Activated T-helper 1 cell treated with anti-CD3 and anti-CD28 coated beads, Interleukin-12 subunit alpha, Interleukin-12 subunit beta, Interleukin-2, Interleukin-4 antibody, amounts not matched to agents 30 ng/mL and 10 ng/mL and 1 ng/mL, durations not matched to agents 14 hours and 24 hours and 36 hours (primary cell): ENCODE results near the gene CPVL. TPM values are rescaled to one million over a fixed set of nuclear protein-coding genes. Genes with fewer than 3 reads are reported as not detected.

ENCODE experiments used
- DNase-seq: peaks from one replicate; pipeline ENCODE4 v3.0.0; 2021; ENCODE audit warnings: low spot score
- H3K27ac Mint-ChIP-seq: one replicate; pipeline ENCODE4 v1.8.0; 2021; ENCODE audit warnings: mild to moderate bottlenecking, mixed read lengths
- H3K27me3 Mint-ChIP-seq: one replicate; pipeline ENCODE4 v1.8.0; 2022; ENCODE audit warnings: mild to moderate bottlenecking, moderate library complexity, mixed read lengths; ENCODE audit not compliant: insufficient read depth
- H3K36me3 Mint-ChIP-seq: one replicate; pipeline ENCODE4 v1.8.0; 2021; ENCODE audit warnings: low read depth, mixed read lengths
- H3K4me1 Mint-ChIP-seq: one replicate; pipeline ENCODE4 v1.8.0; 2021; ENCODE audit warnings: low read depth, mixed read lengths
- H3K4me3 Mint-ChIP-seq: one replicate; pipeline ENCODE4 v1.8.0; 2021; ENCODE audit warnings: mild to moderate bottlenecking, moderate library complexity, mixed read lengths
- H3K9me3 Mint-ChIP-seq: one replicate; pipeline ENCODE4 v1.8.0; 2021; ENCODE audit warnings: mixed read lengths
- intact Hi-C: fragments of 100-400 bp; cut with micrococcal nuclease; formaldehyde crosslinking; loops from one replicate; pipeline ENCODE4 v1.15.1; 2024
- total RNA-seq: library from RNA; stranded (reverse); gene quantifications from 2 replicates; pipeline ENCODE4 v1.2.3, GENCODE V29; 2022

The CPVL gene
- total RNA-seq, 1 donor from 2014 or later = not detected

- H3K4me3 Mint-ChIP-seq = no peak overlapping the region
- no peaks in the 10 kb centered on the region for H3K9me3 Mint-ChIP-seq
- intact Hi-C loops = no loop called here
- DNase-seq = no peak
- H3K27me3 Mint-ChIP-seq = peaks cover 28% of the 10 kb centered on the region
- H3K36me3 Mint-ChIP-seq = no peaks in the 10 kb centered on the region
- no peaks in the 10 kb centered on the region for H3K4me1 Mint-ChIP-seq
- no peak overlapping the region for H3K27ac Mint-ChIP-seq
These were observed 712 bp upstream of the CPVL start for GRCh38 chr7:29146888-29147609.

GRCh38 chr7:29145553-29146056 is 732 bp downstream of the CPVL start:
- Mint-ChIP-seq H3K27me3 (peaks cover 28% of the 10 kb centered on the region), H3K27ac (no peak overlapping the region), H3K4me3 (no peak overlapping the region), H3K36me3 (no peaks in the 10 kb centered on the region), H3K4me1 (no peaks in the 10 kb centered on the region), H3K9me3 (no peaks in the 10 kb centered on the region)
- intact Hi-C loops = no loop called here
- no peak for DNase-seq

- intact Hi-C loops = no loop called here
- Mint-ChIP-seq H3K4me3 (no peak overlapping the region), H3K9me3 (no peaks in the 10 kb centered on the region), H3K27me3 (peaks cover 27% of the 10 kb centered on the region), H3K4me1 (no peaks in the 10 kb centered on the region), H3K36me3 (no peaks in the 10 kb centered on the region), H3K27ac (no peak overlapping the region)
- no peak for DNase-seq
These were observed 2.6 kb downstream of the CPVL start for GRCh38 chr7:29143751-29144150.

GRCh38 chr7:29142021-29142727 is 4.2 kb downstream of the CPVL start:
- Mint-ChIP-seq H3K9me3 (no peaks in the 10 kb centered on the region), H3K36me3 (no peaks in the 10 kb centered on the region), H3K4me3 (no peak overlapping the region), H3K4me1 (no peaks in the 10 kb centered on the region), H3K27me3 (peaks cover 23% of the 10 kb centered on the region), H3K27ac (no peak overlapping the region)
- no peak for DNase-seq
- intact Hi-C loops = no loop called here

DNA sequence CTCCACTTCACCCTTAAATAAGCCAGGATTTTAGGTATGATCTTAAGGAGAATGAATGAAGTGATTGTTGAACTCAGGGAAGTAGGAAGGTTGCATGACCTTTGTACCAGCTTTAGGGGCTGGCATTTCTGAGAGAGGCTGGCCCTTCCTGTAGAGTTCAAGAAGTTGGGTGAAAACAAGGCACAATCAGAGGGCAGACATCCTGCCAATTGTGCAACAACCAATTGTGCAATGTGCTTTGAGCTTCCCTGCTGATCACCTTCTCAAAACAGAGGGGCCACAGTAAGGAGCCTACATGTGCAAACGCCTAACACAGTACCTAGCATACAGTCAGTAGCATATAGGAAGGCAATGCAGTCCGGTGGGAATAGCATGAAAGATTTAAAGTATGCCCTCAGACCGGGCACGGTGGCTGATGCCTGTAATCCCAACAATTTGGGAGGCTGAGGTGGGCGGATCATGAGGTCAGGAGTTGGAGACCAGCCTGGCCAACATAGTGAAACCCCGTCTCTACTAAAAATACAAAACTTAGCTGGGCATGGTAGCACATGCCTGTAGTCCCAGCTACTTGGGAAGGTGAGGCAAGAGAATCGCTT is 5.4 kb downstream of the CPVL start:
- Mint-ChIP-seq H3K4me1 (no peaks in the 10 kb centered on the region), H3K36me3 (no peaks in the 10 kb centered on the region), H3K4me3 (no peak overlapping the region), H3K27me3 (peaks cover 11% of the 10 kb centered on the region), H3K27ac (no peak overlapping the region), H3K9me3 (no peaks in the 10 kb centered on the region)
- DNase-seq = no peak
- intact Hi-C loops = no loop called here

GRCh38 chr7:29139796-29140195 is 6.5 kb downstream of the CPVL start:
- Mint-ChIP-seq H3K27me3 (peaks cover 7% of the 10 kb centered on the region), H3K4me3 (no peak overlapping the region), H3K4me1 (no peaks in the 10 kb centered on the region), H3K36me3 (no peaks in the 10 kb centered on the region), H3K9me3 (no peaks in the 10 kb centered on the region), H3K27ac (no peak overlapping the region)
- no peak for DNase-seq
- intact Hi-C loops = no loop called here

DNA sequence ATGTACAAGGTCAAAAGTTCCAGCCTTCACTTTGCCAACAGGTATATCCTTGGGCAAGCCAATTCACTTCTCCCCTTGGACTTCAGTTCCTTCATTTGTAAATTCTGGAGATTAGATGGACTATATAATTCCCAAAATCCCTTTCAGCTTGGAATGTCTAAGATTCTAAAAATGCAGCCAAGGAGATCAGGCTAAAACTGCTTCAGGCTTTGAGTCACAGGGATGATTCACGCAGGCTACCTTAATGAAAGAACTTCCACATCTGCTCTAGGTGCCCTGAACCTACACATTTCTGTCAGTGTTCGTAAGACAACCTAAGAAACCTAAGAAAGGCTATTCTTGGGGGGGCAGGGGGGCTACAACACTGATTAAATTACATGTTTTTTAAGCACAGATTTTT is 7.1 kb downstream of the CPVL start:
- Mint-ChIP-seq H3K36me3 (no peaks in the 10 kb centered on the region), H3K4me3 (no peak overlapping the region), H3K27ac (no peak overlapping the region), H3K4me1 (no peaks in the 10 kb centered on the region), H3K9me3 (no peaks in the 10 kb centered on the region), H3K27me3 (peaks cover 4% of the 10 kb centered on the region)
- DNase-seq = no peak
- intact Hi-C loops = no loop called here

DNA sequence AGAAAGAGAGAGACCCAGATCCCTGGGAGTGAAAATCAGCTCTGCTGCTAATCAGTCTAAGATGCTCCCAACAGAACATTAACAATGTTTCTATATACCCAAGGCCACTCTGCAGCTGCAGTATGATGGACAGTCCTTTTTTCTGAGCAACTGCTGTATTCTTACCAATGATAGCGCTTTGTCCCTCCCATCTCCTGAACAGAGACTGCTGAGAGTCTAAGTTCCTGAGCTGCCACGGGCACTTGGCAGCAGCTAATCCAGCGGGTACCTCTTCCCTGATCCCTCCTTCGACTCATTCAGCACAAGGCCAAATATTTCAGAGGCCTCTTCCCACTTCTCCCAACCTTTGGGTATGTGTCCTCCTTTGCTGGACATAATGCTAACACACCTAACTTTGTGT is 7.7 kb downstream of the CPVL start:
- H3K27ac Mint-ChIP-seq = no peak overlapping the region
- intact Hi-C loops = no loop called here
- H3K9me3 Mint-ChIP-seq = no peaks in the 10 kb centered on the region
- H3K36me3 Mint-ChIP-seq = no peaks in the 10 kb centered on the region
- H3K4me1 Mint-ChIP-seq = no peaks in the 10 kb centered on the region
- H3K4me3 Mint-ChIP-seq = no peak overlapping the region
- H3K27me3 Mint-ChIP-seq = peaks cover 4% of the 10 kb centered on the region
- no peak for DNase-seq

DNA sequence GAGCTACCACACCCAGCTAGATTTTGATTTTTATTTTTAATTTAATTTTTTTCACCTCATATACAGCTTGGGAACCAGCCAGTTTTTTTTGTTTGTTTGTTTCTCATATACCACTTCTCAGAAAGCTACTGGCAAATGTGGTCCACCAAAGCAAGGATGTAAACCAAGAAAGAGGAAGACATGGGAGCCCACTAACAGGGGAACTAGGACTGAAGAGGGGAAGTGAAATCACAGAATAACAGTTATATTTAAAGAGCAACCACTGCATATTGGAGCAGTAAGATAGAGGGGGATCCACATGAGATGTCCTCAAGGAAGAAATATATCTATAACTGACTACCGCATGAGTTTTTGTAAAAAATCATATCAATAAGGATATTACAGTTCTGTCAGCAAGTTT is 10.5 kb downstream of the CPVL start:
- H3K4me1 Mint-ChIP-seq = no peaks in the 10 kb centered on the region

GRCh38 chr7:29132980-29133379 is 13.4 kb downstream of the CPVL start:
- H3K9me3 Mint-ChIP-seq = no peaks in the 10 kb centered on the region
- H3K4me3 Mint-ChIP-seq = no peak overlapping the region
- peaks cover 4% of the 10 kb centered on the region for H3K27me3 Mint-ChIP-seq
- intact Hi-C loops = no loop called here
- H3K4me1 Mint-ChIP-seq = no peaks in the 10 kb centered on the region
- DNase-seq = no peak
- H3K27ac Mint-ChIP-seq = no peak overlapping the region
- H3K36me3 Mint-ChIP-seq = no peaks in the 10 kb centered on the region

More for the DNA sequence above, 10.5 kb downstream of the CPVL start:
- intact Hi-C loops = no loop called here
- DNase-seq = no peak
- H3K27me3 Mint-ChIP-seq = peaks cover 8% of the 10 kb centered on the region
- H3K9me3 Mint-ChIP-seq = no peaks in the 10 kb centered on the region
- no peak overlapping the region for H3K27ac Mint-ChIP-seq
- H3K4me3 Mint-ChIP-seq = no peak overlapping the region
- no peaks in the 10 kb centered on the region for H3K36me3 Mint-ChIP-seq

GRCh38 chr7:29131678-29132077 is 14.7 kb downstream of the CPVL start:
- no peaks in the 10 kb centered on the region for H3K36me3 Mint-ChIP-seq
- H3K4me1 Mint-ChIP-seq = no peaks in the 10 kb centered on the region
- H3K9me3 Mint-ChIP-seq = no peaks in the 10 kb centered on the region
- intact Hi-C loops = no loop called here
- H3K27me3 Mint-ChIP-seq = peaks cover 6% of the 10 kb centered on the region
- H3K4me3 Mint-ChIP-seq = no peak overlapping the region
- no peak for DNase-seq
- H3K27ac Mint-ChIP-seq = no peak overlapping the region

DNA sequence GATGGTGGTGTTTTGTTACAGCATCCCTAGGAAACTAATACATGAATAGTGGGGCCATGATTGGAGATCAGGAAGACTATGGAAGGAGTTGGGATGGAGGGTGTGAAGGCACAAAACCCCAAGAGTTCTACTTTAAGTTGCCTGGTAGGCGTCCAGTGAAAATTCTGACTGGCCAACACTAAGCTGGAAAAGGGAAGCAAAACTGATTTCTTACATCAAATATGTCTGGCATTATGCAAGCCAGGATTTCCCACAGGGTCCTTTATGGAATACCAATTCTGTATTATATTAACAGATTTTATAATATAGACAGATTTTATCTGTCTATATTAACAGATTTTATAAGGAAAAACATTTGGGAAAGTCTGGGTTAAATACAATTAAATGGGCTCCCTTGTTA is 16.2 kb downstream of the CPVL start:
- no peaks in the 10 kb centered on the region for H3K9me3 Mint-ChIP-seq
- H3K4me3 Mint-ChIP-seq = no peak overlapping the region
- H3K36me3 Mint-ChIP-seq = no peaks in the 10 kb centered on the region
- no peaks in the 10 kb centered on the region for H3K4me1 Mint-ChIP-seq
- intact Hi-C loops = no loop called here
- no peak overlapping the region for H3K27ac Mint-ChIP-seq
- no peak for DNase-seq
- H3K27me3 Mint-ChIP-seq = peaks cover 11% of the 10 kb centered on the region

DNA sequence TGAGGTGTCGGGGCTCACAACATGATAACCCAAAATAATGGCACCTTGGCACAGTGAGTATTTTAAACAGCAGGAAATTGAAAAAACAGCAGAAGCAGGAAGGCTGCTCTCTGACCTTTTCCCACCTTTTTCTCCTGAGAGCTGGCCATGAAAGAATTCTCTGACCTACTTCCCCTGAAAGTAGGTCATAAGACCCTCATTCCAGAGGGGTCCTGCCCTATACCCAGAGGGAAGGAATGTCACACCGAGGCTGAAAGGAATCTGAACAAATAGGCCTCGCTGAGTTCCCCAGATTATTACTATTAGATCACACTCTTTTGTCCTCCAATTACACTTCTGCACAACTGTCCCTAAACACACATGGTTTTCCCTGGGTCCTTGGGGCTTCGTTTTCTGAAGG is 18.8 kb downstream of the CPVL start:
- Mint-ChIP-seq H3K27me3 (peaks cover 7% of the 10 kb centered on the region), H3K9me3 (no peaks in the 10 kb centered on the region), H3K36me3 (no peaks in the 10 kb centered on the region), H3K4me1 (no peaks in the 10 kb centered on the region), H3K27ac (no peak overlapping the region), H3K4me3 (no peak overlapping the region)
- intact Hi-C loops = no loop called here
- no peak for DNase-seq
